Fibroblast of skin of scalp (primary cell): Measurements from ENCODE around the gene KLK8.
"Not testable (repeated sequence)": the region's sequence is repeated elsewhere in the genome, so short reads cannot be mapped to it uniquely, and the experiment has no call there.

Experiments
- DNase-seq: peaks from one replicate; pipeline ENCODE4 v3.0.0-alpha.2; 2013

KLK8 gene

DNA sequence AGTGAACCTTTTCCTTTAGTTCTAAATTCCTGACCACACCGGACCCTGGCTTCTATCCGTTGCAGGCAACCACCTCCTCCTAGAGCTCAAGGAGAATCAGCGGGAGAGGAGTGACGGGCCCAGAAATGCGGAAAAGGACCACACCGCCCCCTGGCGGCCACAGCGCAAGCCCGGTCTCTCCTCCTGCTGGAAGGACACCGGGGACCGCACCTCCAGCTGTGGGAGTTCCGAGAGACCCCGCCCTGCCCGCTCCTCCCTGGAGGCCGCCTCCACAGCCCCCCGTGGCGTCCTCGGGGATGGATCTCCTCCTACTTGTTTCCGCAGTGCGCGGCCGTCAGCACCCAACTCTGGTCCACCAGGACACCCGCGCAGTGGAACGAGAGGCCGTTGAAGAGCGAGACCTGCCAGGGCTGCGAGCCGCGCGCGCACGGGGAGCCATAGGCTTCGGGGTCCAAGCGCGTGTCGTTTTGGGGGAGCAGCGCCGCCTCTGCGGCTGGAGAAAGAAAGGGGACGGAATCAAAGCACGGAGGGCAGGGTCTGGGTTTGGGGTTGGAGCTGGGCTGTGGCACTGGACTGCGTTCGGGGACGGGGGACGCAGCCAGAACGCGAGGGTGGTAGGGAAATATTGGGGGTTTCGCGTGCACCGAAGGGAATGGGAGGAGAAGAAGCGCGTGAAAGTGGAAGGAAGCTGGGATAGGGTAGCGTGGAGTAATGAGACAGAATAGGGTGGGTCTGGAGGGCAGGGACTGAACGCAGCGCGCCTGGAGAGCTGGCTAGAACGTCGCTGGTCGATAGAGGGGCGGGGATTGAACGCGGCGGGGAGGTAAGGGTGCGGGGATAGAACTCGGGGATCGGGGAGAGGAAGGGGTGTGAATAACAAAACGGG lies 15.6 kb upstream of the KLK8 start:
- DNase-seq = peak; percentile 26

DNA sequence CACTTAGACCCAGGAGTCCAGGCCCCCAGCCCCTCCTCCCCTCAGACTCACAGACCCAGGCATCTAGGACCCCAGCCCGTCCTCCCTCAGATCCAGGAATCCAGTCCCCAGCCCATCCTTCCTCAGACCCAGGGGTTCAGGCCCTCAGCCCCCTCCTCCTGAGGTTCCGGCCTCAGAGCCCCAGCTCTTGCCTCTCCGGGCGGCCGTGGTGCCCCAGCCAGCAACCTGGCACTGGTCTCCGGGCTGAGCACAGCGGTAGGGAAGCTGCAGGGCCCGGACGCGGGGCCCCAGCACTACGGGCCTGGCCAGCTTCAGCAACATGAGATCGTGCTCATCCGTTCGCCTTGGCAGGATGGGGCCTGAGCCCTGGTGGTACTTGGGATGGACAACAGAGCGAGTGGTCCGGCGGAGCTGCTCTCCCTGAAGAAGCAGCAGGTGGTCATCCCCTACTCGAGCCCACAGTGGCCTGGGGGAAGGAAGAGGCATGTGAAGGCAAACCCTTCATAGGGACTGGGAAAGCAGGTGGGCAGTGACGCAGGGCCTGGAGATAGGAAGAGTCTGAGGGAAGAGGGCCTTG lies 14.4 kb upstream of the KLK8 start:
- DNase-seq = no peak

DNA sequence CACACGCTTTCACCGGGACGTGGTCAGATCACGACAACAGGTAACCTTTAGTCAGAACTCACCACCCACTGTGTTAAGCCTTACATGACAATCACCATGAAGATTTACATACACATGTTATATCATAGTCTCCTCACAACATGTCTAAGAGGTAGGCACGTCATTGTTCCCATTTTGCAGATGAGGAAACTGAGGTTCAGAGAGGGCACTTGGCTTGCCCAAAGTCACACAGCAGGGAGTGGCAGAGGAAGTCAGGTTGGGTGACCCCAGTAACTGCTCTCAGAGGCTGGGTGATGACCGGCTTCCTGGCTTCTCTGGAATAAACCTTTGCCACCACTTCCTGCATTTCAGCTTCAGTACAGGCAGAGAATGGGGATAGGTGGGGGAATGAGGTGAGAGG lies 12.8 kb upstream of the KLK8 start:
- no peak for DNase-seq

DNA sequence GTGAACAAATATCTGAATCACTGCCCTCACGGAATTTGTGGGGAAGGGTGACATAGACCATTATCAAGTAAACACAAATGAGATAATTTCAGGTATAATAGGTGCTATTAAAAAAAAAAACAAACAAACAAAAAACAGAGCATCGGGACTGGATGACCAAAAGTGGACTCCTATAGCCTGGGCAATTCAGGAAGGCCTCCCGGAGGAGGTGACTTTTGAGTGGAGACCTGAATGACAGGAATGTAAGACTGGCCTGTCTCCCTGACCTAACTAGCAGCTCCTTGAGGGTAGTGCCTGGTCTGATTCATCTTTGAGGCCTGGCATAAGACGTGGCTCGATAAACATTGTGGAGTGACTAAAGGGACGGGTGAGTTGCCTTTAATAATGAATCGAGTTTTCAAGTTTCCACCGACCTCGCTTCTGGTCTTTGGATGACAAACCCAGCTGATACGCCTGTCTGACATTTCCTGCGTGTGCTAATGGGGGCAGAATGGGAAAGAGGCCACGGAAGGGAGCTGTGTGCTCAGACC lies 11.3 kb upstream of the KLK8 start:
- DNase-seq = no peak

DNA sequence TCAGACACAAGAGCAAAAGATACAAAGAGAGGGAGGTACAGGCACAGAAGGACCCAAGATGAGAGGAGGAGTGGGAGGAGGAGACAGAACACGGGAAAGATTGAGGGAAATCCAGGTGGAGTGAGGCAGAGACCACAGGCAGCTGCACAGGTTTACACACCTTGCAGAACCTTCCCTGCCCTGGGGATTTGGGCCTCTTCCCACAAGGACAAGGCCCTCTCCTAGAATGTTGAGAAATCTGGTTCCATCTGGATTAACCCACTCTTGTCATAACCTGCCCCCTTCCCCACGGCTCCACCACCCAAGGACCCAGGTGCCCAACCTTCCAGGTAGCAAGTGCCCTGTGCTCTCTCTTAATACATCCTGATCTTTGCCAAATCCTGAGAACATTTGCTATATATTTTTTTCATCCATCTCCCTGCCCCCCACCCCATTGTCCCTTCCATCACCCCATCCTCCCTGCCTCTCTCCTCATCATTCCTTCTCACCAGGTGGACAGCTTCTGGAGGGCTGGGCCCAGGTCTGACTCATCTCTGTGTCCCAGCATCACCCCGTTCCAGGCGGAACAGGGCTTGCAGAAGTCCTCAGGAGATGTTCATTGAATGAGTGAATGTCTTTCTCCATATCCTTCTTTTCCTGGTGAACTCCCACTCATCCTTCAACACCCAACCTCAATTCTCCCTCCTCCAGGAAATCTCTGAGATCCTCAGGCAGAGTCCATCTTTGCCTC lies 8.8 kb upstream of the KLK8 start:
- DNase-seq = no peak

DNA sequence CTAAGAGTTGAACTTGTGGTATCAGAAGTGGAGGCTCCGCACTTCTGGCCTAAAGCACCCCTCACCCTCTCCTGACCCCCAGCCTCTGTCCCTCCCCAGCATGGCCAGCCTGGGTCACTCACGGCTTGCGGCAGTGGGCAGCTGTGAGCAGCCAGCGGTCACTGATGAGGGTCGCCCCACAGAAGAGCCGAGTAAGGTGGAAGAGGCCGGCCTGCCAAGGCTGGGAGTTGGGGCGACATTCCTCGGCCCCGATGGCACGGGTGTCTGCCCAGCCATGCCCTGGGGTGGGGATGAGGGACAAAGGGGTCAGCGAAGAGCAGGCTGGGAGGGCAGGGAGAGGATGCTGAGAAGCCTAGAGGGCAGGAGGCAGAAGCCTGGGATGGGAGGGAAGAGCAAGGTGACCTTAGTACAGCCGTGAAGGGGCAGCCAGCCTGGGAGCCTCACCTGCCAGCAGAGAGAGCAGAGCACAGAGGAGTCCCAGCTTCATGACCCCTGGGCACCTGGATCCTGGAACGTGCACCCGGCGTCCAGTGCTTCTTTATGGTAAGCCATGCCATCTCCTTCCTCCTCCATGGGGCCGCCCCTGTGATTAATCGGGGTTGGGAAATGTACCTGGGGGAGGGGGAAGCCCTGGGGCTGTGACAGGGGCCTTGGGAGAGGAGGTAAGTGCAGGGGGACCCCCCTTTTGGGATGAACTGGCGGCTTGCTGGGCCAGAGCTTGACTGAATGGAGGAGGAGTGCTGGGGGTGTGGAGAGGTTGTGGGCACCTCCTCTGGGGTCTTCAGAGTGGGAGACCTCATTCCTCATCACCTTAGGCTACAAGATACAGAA lies 7.9 kb upstream of the KLK8 start:
- DNase-seq = no peak

DNA sequence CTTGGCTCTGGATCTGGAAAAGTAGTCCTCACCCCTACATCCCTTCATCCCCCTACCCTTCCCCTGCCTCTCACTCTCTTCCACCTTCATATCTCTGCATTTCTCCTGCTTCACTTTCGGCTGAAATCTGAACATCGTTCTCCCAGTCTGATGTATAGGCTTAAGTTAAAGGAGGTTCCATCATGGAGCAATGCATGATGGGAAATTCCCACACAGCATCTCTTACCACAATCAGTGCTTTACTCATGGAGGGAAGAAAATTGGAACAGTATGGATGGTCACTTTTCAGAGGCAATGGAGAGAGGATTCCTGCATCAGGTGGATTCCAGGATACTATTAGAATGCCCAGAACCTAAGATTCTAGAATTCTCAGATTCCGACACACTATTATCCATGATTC lies 6.1 kb upstream of the KLK8 start:
- DNase-seq = no peak

DNA sequence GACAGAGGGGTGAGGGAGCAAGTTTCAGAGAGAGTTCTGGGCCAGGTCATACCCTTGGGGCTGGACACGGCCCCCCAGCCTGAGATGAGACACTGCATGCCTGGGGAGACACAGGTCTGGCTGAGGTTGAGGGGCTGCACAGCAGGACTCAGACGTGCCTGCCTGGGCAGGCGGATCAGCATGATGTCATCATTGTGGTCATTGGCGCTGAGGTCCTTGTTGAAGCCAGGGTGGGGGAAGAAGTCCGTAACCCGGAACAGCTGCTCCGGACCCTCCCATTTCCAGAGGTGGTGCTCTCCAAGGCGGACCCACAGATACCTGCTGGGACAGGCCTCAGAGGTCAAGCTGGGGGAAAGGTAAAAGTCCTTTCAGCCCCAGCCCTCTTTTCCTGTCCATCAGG lies 5.0 kb upstream of the KLK8 start:
- no peak for DNase-seq

DNA sequence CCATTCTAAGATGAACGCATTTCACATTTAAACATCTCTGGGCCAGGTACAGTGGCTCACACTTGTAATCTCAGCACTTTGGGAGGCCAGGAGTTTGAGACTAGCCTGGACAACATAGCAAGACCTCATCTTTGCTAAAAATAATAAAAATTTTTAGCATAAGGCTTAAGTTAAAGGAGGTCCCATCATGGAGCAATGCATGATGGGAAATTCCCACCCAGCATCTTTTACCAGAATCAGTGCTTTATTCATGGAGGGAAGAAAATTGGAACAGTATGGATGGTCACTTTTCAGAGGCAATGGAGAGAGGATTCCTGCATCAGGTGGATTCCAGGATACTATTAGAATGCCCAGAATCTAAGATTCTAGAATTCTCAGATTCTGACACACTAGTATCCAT lies 3.8 kb upstream of the KLK8 start:
- DNase-seq = no peak

DNA sequence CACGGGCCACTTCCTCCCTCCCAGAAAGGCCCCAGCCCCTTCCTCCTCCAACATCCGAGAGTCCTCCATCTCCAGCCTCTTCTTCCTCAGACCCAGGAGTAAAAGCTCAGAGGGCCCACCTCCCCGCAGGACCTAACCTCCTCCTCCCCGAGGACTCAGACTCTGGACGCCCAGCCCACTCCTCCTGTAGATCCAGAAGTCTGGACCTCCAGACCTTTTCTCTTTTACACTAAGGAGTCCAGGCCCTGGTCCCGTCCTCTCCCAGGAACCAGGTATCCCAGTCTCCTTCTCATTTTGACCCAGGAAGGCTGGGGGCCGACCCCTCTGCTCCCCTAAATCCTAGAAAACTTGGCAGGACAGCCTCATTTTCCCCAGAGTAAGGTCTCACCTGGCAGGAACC lies 1.9 kb upstream of the KLK8 start:
- no peak for DNase-seq

DNA sequence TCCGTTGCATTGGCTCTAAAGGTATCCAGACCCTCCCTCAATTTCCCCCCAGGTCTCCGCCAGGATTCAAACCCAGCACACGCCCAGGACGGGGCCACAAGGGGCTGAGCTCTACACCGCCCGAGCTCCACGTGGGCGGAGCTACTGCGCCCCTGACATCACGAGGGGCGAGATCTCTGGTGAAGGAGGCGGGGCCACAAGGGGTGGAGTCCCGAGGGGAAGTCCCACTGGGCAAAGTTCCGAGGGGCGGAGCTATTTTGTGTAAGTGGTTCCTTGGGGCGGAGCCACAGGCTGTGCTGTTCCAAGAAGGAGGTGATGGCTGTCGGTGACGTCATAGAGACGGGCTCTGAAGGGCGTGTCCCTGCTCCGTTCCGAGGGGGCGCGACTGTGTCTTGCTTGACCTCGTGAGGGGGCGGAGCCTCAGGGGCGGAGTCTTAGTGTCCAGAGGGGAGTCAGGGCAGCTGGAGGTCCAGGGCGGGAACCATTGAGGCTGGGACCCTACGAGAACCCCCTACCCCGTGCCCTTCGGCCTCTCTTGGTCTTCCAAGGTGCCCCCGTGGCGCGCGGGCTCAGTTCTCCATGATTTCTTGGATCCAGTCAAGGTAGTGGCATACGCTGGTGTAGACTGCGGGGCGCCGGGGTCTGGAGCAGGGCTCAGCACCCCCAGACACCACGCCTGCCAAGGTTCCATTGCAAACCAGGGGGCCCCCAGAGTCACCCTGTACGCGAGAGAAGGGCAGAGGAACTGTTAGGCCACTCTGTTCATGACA lies 1.3 kb upstream of the KLK8 start:
- no peak for DNase-seq

DNA sequence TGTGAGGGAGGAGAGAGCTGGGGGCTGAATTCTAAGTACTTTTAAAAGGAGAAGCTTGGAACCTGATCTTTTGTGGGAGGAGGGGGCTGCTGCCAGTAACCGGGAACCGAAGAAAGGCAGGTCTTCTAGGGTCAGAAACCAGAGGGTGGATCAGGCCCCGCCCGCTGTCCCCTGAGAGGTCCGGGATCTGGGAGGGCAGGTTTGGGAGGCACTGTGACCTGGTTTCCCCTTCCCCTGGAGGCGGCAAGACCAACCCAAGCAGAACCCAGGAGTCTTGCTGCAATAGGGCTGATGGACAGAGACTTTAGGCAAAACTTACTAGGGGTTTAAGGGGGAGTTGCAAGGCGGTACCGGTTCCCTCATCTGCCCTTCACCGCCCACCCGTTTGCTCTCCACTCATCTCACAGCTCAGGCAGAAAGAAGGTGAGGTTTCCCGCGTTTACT lies 707 bp upstream of the KLK8 start:
- no peak for DNase-seq

DNA sequence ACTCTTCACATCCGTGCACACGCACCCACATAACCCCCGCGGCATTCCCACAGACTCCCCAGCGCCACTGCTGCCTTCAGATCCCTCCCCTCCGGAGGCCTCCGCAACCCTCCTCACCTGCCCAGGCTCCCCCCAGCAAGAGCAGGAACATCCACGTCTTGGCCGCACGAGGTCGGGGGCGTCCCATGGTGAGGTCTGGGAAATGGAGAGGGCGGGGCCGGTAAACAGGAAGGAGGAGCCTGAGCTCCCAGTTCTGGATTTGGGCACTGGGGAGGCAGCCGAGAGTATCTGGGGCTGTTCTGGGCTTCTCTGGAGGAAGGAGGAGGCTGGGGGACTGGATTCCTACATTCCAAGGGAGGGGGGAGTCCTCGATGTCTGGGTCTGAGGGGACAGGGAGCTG lies 423 bp downstream of the KLK8 start:
- DNase-seq = no peak

DNA sequence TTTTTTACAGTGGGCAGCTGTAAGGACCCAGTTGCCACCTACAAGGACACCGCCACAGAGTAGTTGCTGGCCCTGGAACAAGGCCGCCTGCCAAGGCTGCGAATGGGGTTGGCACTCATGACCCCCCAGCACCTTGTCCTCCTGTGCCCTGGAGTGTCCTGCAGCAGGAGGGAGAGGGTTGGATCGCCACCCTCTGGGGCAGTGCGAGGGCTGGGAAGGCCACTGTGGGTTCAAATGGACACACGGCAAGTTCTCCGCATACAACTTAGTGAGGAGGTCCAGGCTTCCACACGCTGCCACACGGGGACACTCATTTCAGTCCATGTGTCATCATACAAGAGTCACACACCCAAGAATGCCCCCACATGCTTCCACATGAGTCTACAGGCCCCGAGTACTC lies 978 bp downstream of the KLK8 start:
- DNase-seq = no peak

DNA sequence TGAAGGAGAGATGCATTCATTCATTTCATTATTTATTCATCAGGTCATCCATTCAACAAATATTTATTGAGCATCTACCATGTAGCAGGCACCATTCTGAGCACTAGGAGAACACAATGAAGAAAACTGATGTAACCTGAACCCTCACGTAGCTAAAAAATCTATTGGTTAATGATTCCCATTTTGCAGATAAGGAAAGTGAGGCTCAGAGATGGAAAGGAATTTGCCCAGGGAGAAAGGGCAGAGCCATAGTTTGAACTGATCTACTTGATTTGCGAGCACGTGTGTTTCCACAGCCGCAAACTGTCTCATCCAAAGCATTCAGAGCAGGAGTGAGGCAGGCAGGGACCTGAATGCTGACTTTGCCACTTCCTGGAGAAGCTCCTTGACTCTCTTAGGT lies 2.7 kb downstream of the KLK8 start:
- DNase-seq = no peak

DNA sequence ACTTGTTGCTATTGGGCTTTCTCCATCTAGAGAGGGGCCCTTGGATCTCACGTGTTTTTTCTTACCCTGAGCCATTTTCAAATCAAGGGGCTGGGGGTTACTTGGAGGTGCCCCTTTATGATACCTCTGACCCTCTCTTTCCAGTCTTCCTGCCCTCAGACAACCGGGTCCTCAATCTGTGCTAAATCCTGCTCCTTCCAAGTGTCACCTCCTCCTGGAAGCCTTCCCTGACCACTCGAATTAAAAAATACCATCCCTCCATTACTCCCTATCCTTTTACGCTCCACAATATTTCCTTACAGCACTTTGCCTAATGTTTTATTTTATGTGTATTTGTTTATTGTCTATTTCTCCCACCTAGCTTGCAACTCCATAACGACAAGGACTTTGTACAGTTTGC lies 3.3 kb downstream of the KLK8 start:
- DNase-seq = no peak

DNA sequence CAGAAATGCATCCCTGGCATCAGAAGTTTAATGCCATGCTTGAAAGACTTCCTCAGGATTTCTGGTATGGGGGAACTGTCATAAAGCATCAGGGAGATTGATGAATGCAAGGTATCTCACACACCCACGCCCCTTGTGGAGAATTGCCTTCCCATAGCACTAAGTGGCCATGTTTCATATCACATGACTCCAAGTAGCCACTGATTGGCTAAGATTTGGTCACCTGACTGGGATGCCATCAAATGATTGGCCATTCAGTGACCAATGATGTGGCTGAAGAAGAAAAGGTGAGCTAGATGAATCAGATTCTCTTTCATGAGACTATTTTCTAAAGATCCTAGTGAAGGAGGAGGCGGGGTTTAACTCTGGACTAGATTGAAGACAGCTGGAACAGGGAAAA lies 7.3 kb downstream of the KLK8 start:
- no peak for DNase-seq

DNA sequence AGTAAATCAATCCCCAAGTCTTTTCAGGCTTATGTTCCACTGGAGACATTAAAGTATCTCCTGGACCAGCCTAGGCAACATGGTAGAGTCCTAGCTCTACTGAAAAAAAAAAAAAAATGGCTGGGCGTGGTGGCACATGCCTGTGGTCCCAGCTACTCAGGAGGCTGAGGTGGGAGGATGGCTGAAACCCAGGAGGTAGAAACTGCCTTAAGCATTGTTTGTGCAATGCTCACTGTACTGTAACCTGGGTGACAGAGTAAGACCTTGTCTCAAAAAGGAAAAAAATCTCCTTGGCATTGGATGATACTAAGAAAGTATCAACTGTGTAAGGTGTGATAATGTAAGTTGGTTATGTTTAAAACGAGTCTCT lies 8.8 kb downstream of the KLK8 start:
- no peak for DNase-seq

DNA sequence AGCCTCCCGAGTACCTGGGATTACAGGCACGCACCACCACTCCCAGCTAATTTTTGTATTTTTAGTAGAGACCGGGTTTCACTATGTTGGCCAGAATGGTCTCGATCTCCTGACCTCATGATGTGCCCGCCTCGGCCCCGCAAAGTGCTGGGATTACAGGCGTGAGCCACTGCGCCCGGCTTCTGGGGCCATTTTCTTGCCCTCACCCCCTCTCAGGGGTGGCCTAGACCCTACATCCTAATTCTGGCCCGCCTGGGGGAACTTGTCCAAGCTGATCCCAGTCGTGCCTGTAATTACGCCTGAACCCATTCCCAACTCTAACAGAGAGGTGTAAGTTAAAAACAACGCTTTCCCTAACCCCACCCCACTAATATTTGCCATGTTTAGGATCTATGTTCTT lies 17.0 kb downstream of the KLK8 start:
- DNase-seq = not testable (repeated sequence)

DNA sequence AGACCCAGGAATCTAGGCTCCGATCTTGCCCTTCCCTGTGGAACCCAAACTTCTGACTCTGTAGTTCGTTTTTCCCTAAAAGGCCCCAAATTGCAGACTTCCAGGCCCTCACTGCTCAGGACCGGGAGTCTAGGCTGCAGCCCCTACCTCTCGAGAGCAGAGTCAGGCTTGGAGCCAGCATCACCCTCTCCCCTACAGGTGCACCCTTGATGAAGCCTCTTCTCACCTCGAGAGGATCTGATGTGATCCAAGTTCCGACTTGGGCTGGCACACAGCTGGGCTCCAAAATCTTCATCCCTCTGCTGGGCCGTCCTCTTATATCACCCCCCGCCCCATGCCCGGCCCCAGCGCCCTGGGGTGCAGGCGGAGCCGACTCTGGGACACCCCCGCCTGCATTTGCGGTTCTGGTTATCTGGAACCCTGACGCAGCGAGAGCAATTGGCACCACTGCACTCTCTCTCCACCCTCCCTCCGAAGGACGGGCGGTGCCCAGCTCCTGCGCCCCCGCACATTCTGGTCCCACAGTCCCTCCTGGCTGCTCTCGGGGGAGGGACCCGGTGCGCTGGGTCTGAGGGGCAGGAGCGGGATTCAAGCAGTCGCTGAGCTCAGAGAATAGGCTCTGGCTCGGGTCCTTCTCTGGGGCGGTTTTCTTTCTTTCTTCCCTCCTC lies 17.6 kb downstream of the KLK8 start, which contains the start of gene KLK7:
Gene KLK7, minus strand, starts transcription at position 293 of the 668 bp plus-strand sequence. CDS start 1,518 bp downstream, outside the sequence.
- no peak for DNase-seq

DNA sequence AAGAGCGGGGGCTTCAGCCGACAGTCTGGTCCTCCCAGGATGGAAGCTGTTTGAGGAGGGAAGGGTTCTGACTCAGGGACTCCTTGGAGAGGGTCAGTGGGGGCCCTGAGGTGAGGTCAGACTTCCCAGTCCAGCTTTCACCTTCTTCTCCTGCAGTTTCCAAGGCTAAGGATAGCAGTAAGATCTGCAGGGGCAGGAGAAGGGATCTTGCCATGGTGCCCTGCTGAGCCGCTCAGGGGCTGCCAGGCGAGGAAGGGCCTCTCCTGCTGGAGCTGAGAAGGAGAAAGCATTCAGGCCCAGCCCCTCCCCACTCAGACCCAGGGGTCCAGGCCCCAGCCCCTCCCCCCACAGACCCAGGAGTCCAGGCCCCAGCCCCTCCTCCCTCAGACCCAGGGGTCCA lies 19.2 kb downstream of the KLK8 start:
- DNase-seq = no peak
